Body of pancreas (tissue), 4 donors: Measurements from ENCODE around the gene NEK10.

Experiments used
- POLR2A ChIP-seq, 3 donors: fragments of 450-650 bp; IDR thresholded peaks; one replicate each; pipeline ENCODE4 v1.6.1; 2016; ENCODE audit warnings: antibody characterized with exemption in 3 of 3, mild to moderate bottlenecking in 2 of 3
- TF ChIP-seq, protein P1 (sequence below), 7 experiments: fragments of 450-650 bp in 4 of 7; fragments of 200-600 bp in 3 of 7; sonication (generic) in 3 of 7; IDR thresholded peaks; one replicate each; pipeline ENCODE4 v1.5.1; 2016 to 2019; ENCODE audit warnings: antibody characterized with exemption in 7 of 7

GRCh38 chr3:27201492-27201891, 167.7 kb downstream of the NEK10 start:
- TF ChIP-seq, protein P1, sequence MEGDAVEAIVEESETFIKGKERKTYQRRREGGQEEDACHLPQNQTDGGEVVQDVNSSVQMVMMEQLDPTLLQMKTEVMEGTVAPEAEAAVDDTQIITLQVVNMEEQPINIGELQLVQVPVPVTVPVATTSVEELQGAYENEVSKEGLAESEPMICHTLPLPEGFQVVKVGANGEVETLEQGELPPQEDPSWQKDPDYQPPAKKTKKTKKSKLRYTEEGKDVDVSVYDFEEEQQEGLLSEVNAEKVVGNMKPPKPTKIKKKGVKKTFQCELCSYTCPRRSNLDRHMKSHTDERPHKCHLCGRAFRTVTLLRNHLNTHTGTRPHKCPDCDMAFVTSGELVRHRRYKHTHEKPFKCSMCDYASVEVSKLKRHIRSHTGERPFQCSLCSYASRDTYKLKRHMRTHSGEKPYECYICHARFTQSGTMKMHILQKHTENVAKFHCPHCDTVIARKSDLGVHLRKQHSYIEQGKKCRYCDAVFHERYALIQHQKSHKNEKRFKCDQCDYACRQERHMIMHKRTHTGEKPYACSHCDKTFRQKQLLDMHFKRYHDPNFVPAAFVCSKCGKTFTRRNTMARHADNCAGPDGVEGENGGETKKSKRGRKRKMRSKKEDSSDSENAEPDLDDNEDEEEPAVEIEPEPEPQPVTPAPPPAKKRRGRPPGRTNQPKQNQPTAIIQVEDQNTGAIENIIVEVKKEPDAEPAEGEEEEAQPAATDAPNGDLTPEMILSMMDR (IDR thresholded peaks at IDR 0.05) = no peak
- no peak for TF ChIP-seq POLR2A (IDR thresholded peaks at IDR 0.05)
